Smooth muscle cell (in vitro differentiated cells): ENCODE data around the gene ATP9B. TPM values are rescaled to one million over a fixed set of nuclear protein-coding genes. Genes with fewer than 3 reads are reported as not detected.
A peak's percentile ranks its signal among the peaks of the same experiment; 100 is the strongest.

Experiments
- DNase-seq: peaks from one replicate; lab custom pipeline; 2025; ENCODE audit not compliant: unreplicated experiment; lab: John Stamatoyannopoulos, UW
- H2AFZ ChIP-seq: fragments of 200-600 bp; sonication (generic); 2 replicates; pipeline ENCODE4 v1.6.0; 2016; ENCODE audit warnings: antibody characterized with exemption, low read depth, mild to moderate bottlenecking
- H3F3A ChIP-seq: fragments of 200-600 bp; sonication (generic); 2 replicates; pipeline ENCODE4 v1.6.0; 2017; ENCODE audit warnings: antibody characterized with exemption, low read depth
- H3K27ac ChIP-seq: fragments of 200-600 bp; sonication (generic); 2 replicates; pipeline ENCODE4 v1.5.1; 2016; ENCODE audit warnings: low read depth, mild to moderate bottlenecking
- H3K27me3 ChIP-seq: fragments of 200-600 bp; sonication (generic); 2 replicates; pipeline ENCODE4 v1.6.1; 2016; ENCODE audit warnings: low read depth, mild to moderate bottlenecking
- H3K36me3 ChIP-seq: fragments of 200-600 bp; sonication (generic); 2 replicates; pipeline ENCODE4 v1.5.1; 2016; ENCODE audit warnings: low read depth
- H3K4me1 ChIP-seq: fragments of 200-600 bp; sonication (generic); 2 replicates; pipeline ENCODE4 v1.5.1; 2016; ENCODE audit warnings: low read depth
- H3K4me2 ChIP-seq: fragments of 200-600 bp; sonication (generic); 2 replicates; pipeline ENCODE4 v1.6.0; 2016; ENCODE audit warnings: mild to moderate bottlenecking
- H3K4me3 ChIP-seq: fragments of 200-600 bp; sonication (generic); 2 replicates; pipeline ENCODE4 v1.5.1; 2016; ENCODE audit warnings: mild to moderate bottlenecking
- H3K79me2 ChIP-seq: fragments of 200-600 bp; sonication (generic); 2 replicates; pipeline ENCODE4 v1.6.0; 2016; ENCODE audit warnings: low read depth, mild to moderate bottlenecking
- H3K9ac ChIP-seq: fragments of 200-600 bp; sonication (generic); 2 replicates; pipeline ENCODE4 v1.6.0; 2016; ENCODE audit warnings: low read depth
- H3K9me3 ChIP-seq: fragments of 200-600 bp; sonication (generic); replicated peaks from 2 replicates; pipeline ENCODE4 v1.5.1; 2016; ENCODE audit warnings: low read depth
- H4K20me1 ChIP-seq: fragments of 200-600 bp; sonication (generic); 2 replicates; pipeline ENCODE4 v1.6.0; 2016; ENCODE audit warnings: low read depth
- WGBS: methylation state at CpG from one replicate; pipeline ENCODE4 v1.1.7; 2016; ENCODE audit warnings: low lambda C conversion rate; 5-methylcytosine and 5-hydroxymethylcytosine counted together
- polyA plus RNA-seq: library from polyadenylated mRNA; unstranded; fragments of >200 nt; fragmentation: Nextera tagmentation; extraction: Ambion mirVana; gene quantifications from 2 replicates; pipeline ENCODE4 v1.2.1, GENCODE V29; 2016
- total RNA-seq: library from RNA; depleted of rRNA; stranded (reverse); fragments of >200 nt; gene quantifications from 2 replicates; pipeline ENCODE4 v1.2.3, GENCODE V29; 2014
- TF ChIP-seq, protein P1 (sequence below): fragments of 200-600 bp; sonication (generic); IDR thresholded peaks from 2 replicates; pipeline ENCODE4 v1.5.1; 2017; ENCODE audit warnings: borderline replicate concordance, mild to moderate bottlenecking, antibody characterized with exemption; ENCODE audit not compliant: insufficient read depth, poor library complexity, severe bottlenecking

The ATP9B gene
- total and polyA plus RNA-seq, 2 experiments from 2014 or later: 6.1 to 16.4 TPM

- Histone ChIP-seq H3K9me3 (no peaks in the 10 kb centered on the region), H4K20me1 (no peaks in the 10 kb centered on the region), H3K36me3 (no peaks in the 10 kb centered on the region), H3K27me3 (no peaks in the 10 kb centered on the region), H3K79me2 (peaks cover 5% of the 10 kb centered on the region), H3K4me1 (peaks cover 9% of the 10 kb centered on the region), H3F3A (no peaks in the 10 kb centered on the region), H3K9ac (no peak overlapping the region), H3K4me2 (no peak overlapping the region), H3K27ac (no peak overlapping the region), H3K4me3 (no peak overlapping the region), H2AFZ (no peak overlapping the region)
- 92% methylated on average over 2 of the region's 2 CpGs for WGBS
- no peak for DNase-seq
- TF ChIP-seq, protein P1, sequence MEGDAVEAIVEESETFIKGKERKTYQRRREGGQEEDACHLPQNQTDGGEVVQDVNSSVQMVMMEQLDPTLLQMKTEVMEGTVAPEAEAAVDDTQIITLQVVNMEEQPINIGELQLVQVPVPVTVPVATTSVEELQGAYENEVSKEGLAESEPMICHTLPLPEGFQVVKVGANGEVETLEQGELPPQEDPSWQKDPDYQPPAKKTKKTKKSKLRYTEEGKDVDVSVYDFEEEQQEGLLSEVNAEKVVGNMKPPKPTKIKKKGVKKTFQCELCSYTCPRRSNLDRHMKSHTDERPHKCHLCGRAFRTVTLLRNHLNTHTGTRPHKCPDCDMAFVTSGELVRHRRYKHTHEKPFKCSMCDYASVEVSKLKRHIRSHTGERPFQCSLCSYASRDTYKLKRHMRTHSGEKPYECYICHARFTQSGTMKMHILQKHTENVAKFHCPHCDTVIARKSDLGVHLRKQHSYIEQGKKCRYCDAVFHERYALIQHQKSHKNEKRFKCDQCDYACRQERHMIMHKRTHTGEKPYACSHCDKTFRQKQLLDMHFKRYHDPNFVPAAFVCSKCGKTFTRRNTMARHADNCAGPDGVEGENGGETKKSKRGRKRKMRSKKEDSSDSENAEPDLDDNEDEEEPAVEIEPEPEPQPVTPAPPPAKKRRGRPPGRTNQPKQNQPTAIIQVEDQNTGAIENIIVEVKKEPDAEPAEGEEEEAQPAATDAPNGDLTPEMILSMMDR: no peak
Observed at GRCh38 chr18:79065802-79066201, 3.4 kb upstream of the ATP9B start.

- H3K4me2 ChIP-seq: no peak overlapping the region
- H3K36me3 ChIP-seq: no peaks in the 10 kb centered on the region
- no peaks in the 10 kb centered on the region for H3F3A ChIP-seq
- H3K27me3 ChIP-seq: no peaks in the 10 kb centered on the region
- peaks cover 18% of the 10 kb centered on the region for H3K79me2 ChIP-seq
- H3K4me3 ChIP-seq: no peak overlapping the region
- H3K4me1 ChIP-seq: peaks cover 9% of the 10 kb centered on the region
- 94% methylated on average over 4 of the region's 4 CpGs for WGBS
- H3K27ac ChIP-seq: no peak overlapping the region
- no peak overlapping the region for H2AFZ ChIP-seq
- H3K9ac ChIP-seq: no peak overlapping the region
- H4K20me1 ChIP-seq: no peaks in the 10 kb centered on the region
- DNase-seq: no peak
- TF ChIP-seq, protein P1: no peak
- no peaks in the 10 kb centered on the region for H3K9me3 ChIP-seq
Observed at GRCh38 chr18:79067611-79068010, 1.6 kb upstream of the ATP9B start.

- no peak for DNase-seq
- WGBS: 56% methylated on average over 49 of the region's 49 CpGs
- H3K9me3 ChIP-seq: no peaks in the 10 kb centered on the region
Observed at GRCh38 chr18:79068341-79068936, 755 bp upstream of the ATP9B start.

More at GRCh38 chr18:79068341-79068936, 755 bp upstream of the ATP9B start:
- no peaks in the 10 kb centered on the region for H4K20me1 ChIP-seq
- peaks cover 9% of the 10 kb centered on the region for H3K4me1 ChIP-seq
- peaks cover 23% of the 10 kb centered on the region for H3K79me2 ChIP-seq
- H3K27ac ChIP-seq: peak overlapping the region; percentile 38
- H3K36me3 ChIP-seq: no peaks in the 10 kb centered on the region
- H3F3A ChIP-seq: no peaks in the 10 kb centered on the region
- peak overlapping the region; percentile 89 for H3K4me3 ChIP-seq
- H3K27me3 ChIP-seq: no peaks in the 10 kb centered on the region
- H2AFZ ChIP-seq: peak overlapping the region; percentile 70
- TF ChIP-seq, protein P1: no peak
- H3K4me2 ChIP-seq: peak overlapping the region; percentile 75
- H3K9ac ChIP-seq: peak overlapping the region; percentile 21
